Glutamatergic neuron (in vitro differentiated cells): Measurements from ENCODE around the gene RPL13A. TPM values are rescaled to one million over a fixed set of nuclear protein-coding genes. Genes with fewer than 3 reads are reported as not detected.

Experiments used
- DNase-seq: peaks from one replicate; pipeline ENCODE4 v3.0.0; 2022
- H3K27ac Mint-ChIP-seq: one replicate; pipeline ENCODE4 v1.8.0; 2020; ENCODE audit warnings: mild to moderate bottlenecking, mixed read lengths, inconsistent platforms; ENCODE audit not compliant: unreplicated experiment
- H3K27me3 Mint-ChIP-seq: one replicate; pipeline ENCODE4 v1.8.0; 2020; ENCODE audit warnings: mild to moderate bottlenecking, moderate library complexity, mixed read lengths, inconsistent platforms; ENCODE audit not compliant: unreplicated experiment
- H3K36me3 Mint-ChIP-seq: one replicate; pipeline ENCODE4 v1.8.0; 2020; ENCODE audit warnings: mild to moderate bottlenecking, mixed read lengths, inconsistent platforms; ENCODE audit not compliant: unreplicated experiment
- H3K4me1 Mint-ChIP-seq: one replicate; pipeline ENCODE4 v1.8.0; 2020; ENCODE audit warnings: mild to moderate bottlenecking, low read depth, mixed read lengths, inconsistent platforms; ENCODE audit not compliant: unreplicated experiment
- H3K4me3 Mint-ChIP-seq: one replicate; pipeline ENCODE4 v1.8.0; 2020; ENCODE audit warnings: mild to moderate bottlenecking, mixed read lengths, inconsistent platforms; ENCODE audit not compliant: unreplicated experiment
- H3K9me3 Mint-ChIP-seq: one replicate; pipeline ENCODE4 v1.8.0; 2020; ENCODE audit warnings: mild to moderate bottlenecking, moderate library complexity, mixed read lengths, inconsistent platforms; ENCODE audit not compliant: unreplicated experiment
- total RNA-seq: library from RNA; stranded (reverse); fragmentation: NEBNext Ultra II Directional; extraction: Animal tissue kit (Norgen Biotek cat#: 25700); gene quantifications from one replicate; pipeline ENCODE4 v1.2.1, GENCODE V29; 2021; ENCODE audit not compliant: unreplicated experiment
- TF ChIP-seq, protein P1 (sequence below): fragments of 200-600 bp; sonication (generic); IDR thresholded peaks from one replicate; pipeline ENCODE4 v1.5.0; 2021; ENCODE audit not compliant: partially characterized antibody, unreplicated experiment

The RPL13A gene
- total RNA-seq, 1 donor from 2014 or later, result 1,648 TPM

DNA sequence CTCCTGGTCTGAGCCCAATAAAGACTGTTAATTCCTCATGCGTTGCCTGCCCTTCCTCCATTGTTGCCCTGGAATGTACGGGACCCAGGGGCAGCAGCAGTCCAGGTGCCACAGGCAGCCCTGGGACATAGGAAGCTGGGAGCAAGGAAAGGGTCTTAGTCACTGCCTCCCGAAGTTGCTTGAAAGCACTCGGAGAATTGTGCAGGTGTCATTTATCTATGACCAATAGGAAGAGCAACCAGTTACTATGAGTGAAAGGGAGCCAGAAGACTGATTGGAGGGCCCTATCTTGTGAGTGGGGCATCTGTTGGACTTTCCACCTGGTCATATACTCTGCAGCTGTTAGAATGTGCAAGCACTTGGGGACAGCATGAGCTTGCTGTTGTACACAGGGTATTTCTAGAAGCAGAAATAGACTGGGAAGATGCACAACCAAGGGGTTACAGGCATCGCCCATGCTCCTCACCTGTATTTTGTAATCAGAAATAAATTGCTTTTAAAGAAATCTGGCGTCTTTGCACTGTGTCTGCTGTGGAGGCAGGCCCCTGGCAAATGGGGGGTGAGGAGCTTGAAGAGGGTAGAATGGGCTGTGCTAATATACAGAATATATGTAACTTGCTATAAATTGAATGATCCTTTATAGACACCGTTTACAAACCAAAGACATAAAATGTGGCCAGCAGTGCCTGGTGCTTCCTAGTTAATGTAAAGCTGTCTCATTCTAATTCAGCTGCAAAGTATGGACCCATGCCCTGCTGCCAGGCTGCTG, 4.6 kb downstream of the RPL13A start:
- H3K27me3 Mint-ChIP-seq, result peaks cover 18% of the 10 kb centered on the region
- TF ChIP-seq, protein P1, sequence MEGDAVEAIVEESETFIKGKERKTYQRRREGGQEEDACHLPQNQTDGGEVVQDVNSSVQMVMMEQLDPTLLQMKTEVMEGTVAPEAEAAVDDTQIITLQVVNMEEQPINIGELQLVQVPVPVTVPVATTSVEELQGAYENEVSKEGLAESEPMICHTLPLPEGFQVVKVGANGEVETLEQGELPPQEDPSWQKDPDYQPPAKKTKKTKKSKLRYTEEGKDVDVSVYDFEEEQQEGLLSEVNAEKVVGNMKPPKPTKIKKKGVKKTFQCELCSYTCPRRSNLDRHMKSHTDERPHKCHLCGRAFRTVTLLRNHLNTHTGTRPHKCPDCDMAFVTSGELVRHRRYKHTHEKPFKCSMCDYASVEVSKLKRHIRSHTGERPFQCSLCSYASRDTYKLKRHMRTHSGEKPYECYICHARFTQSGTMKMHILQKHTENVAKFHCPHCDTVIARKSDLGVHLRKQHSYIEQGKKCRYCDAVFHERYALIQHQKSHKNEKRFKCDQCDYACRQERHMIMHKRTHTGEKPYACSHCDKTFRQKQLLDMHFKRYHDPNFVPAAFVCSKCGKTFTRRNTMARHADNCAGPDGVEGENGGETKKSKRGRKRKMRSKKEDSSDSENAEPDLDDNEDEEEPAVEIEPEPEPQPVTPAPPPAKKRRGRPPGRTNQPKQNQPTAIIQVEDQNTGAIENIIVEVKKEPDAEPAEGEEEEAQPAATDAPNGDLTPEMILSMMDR, result no peak
- H3K4me1 Mint-ChIP-seq, result peaks cover 4% of the 10 kb centered on the region
- DNase-seq, result no peak
- H3K36me3 Mint-ChIP-seq, result peaks cover 5% of the 10 kb centered on the region
- H3K9me3 Mint-ChIP-seq, result peaks cover 29% of the 10 kb centered on the region
- no peak overlapping the region for H3K27ac Mint-ChIP-seq
- H3K4me3 Mint-ChIP-seq, result no peak overlapping the region

DNA sequence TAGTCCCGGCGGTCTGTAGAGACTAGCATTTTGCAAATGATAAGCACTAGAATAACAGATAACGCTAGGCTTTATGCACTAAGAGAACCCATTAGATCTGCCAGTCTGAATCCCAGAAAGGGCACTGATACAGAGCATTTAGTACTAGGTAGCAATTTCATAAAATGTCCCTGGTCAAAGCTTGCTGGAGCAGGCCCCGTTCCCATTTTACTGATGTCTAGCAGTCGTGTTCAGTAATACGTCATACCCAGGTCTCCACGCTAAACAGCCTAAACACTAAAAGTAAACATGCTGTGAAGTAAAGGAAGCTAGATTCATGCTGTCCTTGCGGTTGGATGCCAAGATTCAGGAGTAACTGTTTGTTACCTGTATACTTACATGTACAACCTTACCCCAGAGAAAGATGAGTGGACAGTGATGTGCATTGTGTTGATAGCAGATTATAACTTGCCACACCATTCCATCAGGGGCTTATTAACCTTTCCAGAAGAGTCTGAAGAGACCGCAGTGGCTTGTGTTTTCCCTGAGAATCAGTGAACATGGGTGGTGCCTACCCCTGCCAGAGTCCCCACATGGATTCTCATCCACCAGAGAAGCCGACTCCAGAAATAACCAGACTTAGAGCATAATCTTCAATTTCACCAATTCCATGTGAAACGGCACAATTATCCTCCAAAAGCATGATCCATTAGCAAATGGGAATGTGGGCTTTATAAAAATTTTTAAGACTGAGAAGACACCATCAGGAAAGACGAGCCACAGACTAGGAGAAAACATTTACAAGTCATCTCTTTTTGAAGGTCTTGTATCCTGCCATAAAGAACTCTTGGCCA, 5.4 kb downstream of the RPL13A start:
- Mint-ChIP-seq H3K9me3 (peaks cover 22% of the 10 kb centered on the region), H3K4me3 (no peak overlapping the region), H3K27ac (no peak overlapping the region), H3K36me3 (peaks cover 5% of the 10 kb centered on the region), H3K27me3 (peaks cover 13% of the 10 kb centered on the region), H3K4me1 (peaks cover 9% of the 10 kb centered on the region)
- DNase-seq, result no peak
- TF ChIP-seq, protein P1, result no peak

DNA sequence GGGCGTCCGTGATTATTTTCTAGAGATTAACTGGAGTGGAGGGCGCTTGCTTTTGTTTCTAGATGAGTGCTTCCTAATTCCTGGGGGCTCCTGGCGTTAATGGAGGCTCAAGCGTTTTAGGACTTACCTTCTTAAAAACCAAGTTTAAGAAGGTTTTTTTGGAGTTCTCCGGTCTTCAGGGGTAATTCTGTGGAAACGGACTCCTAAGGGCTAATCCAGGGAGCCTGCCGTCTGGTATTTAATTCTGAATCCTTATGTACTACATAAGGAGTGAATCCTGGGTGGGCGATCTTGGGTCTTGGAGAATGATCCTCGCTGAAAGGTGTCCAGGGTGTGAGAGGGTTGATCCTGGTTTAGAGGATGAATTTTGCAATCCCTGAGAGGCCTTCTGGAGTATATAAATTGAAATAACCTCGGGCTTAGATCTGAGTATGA, 9.2 kb downstream of the RPL13A start:
- H3K27me3 Mint-ChIP-seq, result peaks cover 11% of the 10 kb centered on the region
- peaks cover 13% of the 10 kb centered on the region for H3K9me3 Mint-ChIP-seq
- H3K4me1 Mint-ChIP-seq, result peaks cover 12% of the 10 kb centered on the region
- TF ChIP-seq, protein P1, result no peak
- DNase-seq, result no peak
- peak overlapping the region; percentile 94 for H3K27ac Mint-ChIP-seq
- peak overlapping the region; percentile 95 for H3K4me3 Mint-ChIP-seq
- H3K36me3 Mint-ChIP-seq, result peaks cover 5% of the 10 kb centered on the region

DNA sequence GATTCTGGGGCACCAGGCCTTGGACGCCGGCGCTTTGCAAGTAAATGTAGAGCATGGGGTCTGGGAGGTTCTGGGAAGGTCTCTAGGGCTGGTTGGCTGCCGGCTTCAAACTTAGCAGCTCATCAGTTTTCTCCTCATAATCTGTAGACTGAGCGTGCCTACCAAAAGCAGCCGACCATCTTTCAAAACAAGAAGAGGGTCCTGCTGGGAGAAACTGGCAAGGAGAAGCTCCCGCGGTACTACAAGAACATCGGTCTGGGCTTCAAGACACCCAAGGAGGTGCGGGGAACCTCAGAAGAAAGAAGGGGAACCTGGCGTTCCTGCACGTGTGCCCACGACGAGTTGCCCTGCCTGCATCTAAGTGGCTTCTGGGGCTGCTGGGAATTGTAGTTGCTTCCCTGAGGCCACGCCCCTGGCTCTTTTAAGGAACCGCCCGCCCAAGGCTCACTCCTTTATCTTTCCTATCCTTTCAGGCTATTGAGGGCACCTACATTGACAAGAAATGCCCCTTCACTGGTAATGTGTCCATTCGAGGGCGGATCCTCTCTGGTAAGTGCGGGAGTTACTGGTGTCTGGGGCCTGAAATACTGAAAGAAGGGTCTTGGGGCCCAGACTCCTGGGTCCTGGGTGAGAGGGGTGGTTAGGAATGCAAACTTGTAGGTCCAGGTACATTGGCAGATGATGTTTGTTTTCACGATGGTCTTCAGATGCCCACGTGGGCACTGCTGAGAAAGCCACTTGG, 9.8 kb downstream of the RPL13A start:
- Mint-ChIP-seq H3K36me3 (peaks cover 5% of the 10 kb centered on the region), H3K27me3 (peaks cover 11% of the 10 kb centered on the region), H3K9me3 (peaks cover 13% of the 10 kb centered on the region), H3K4me3 (peak overlapping the region; percentile 95), H3K4me1 (peaks cover 16% of the 10 kb centered on the region), H3K27ac (peak overlapping the region; percentile 94)
- TF ChIP-seq, protein P1, result no peak
- peak; percentile 54 for DNase-seq
